ENCODE results near the gene TSPAN17.

Gene TSPAN17

DNA sequence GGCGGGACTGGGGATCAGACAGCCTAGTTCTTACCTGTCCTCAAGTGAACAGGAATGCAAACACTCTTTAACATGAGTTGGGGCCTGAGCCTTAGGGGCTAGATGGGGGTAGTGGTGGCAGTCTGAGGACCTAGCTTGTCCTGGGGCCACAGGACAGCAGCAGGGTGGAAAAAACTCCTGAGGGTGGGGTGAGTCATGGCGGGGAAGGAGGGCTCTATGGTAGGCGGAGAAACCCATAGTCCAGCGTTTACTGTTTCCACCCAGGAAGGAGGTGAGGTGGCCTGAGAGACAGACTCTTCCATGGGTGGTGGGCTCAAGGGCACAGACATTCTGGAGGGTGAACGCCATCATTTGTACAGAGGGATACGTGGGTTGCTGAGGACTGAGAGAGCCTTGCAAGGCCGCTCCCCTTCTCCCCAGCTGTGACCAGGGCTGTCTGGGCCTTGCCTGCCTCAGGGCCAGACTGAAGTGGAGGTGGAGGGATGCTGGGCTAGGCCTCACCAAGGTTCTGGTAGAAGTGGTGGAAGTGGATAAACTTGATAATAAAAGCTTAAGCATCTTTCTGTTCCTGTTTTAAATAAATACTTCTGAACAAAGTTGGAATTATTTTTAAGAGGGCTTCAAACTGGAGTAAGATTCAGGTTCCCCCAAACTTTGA, 1.1 kb upstream of the TSPAN17 start:
- TF ChIP-seq POLR2AphosphoS5 (IDR thresholded peaks at IDR 0.05; ENCODE audit: low read depth, low read length) (no peak), SIN3A (IDR thresholded peaks at IDR 0.05; ENCODE audit: borderline replicate concordance, insufficient read depth, low read length) (no peak), TAF1 (IDR thresholded peaks at IDR 0.05; ENCODE audit: borderline replicate concordance, insufficient read depth, low read length) (no peak), REST (IDR thresholded peaks at IDR 0.05; ENCODE audit: insufficient read depth in 1 of 2, low read depth in 2 of 2, low read length in 2 of 2) (no peak), FOXP2 (optimal IDR thresholded peaks at IDR 0.05; ENCODE audit: borderline replicate concordance, extremely low read depth, extremely low read length, insufficient read depth) (no peak)

DNA sequence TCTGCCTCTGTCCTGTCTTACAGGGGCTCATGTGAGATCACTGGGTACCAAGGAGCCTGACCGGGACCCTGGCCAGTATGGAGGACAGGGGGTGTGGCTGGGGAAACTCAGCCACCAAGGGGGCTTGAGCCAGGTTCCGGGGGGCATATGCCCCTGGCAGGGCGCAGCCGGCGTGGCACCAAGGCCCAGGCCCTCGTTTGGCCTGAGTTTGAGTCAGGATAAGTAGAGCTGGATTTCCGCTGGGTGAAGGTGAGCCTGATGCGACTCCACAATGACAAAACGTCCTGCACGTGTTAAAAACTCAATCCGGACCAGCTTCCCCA, 616 bp upstream of the TSPAN17 start:
- TF ChIP-seq TAF1 (IDR thresholded peaks at IDR 0.05; ENCODE audit: borderline replicate concordance, insufficient read depth, low read length) = no peak
- no peak for TF ChIP-seq FOXP2 (optimal IDR thresholded peaks at IDR 0.05; ENCODE audit: borderline replicate concordance, extremely low read depth, extremely low read length, insufficient read depth)

GRCh38 chr5:176647843-176648473, 674 bp downstream of the TSPAN17 start:
- no peak for TF ChIP-seq REST (IDR thresholded peaks at IDR 0.05; ENCODE audit: insufficient read depth in 1 of 2, low read depth in 2 of 2, low read length in 2 of 2)
- TF ChIP-seq POLR2AphosphoS5 (IDR thresholded peaks at IDR 0.05; ENCODE audit: low read depth, low read length) = no peak
- no peak for TF ChIP-seq SIN3A (IDR thresholded peaks at IDR 0.05; ENCODE audit: borderline replicate concordance, insufficient read depth, low read length)
- no peak for TF ChIP-seq TAF1 (IDR thresholded peaks at IDR 0.05; ENCODE audit: borderline replicate concordance, insufficient read depth, low read length)
- no peak for TF ChIP-seq FOXP2 (optimal IDR thresholded peaks at IDR 0.05; ENCODE audit: borderline replicate concordance, extremely low read depth, extremely low read length, insufficient read depth)

GRCh38 chr5:176648474-176649194, 1.4 kb downstream of the TSPAN17 start:
- TF ChIP-seq TAF1 (IDR thresholded peaks at IDR 0.05; ENCODE audit: borderline replicate concordance, insufficient read depth, low read length) (no peak), POLR2AphosphoS5 (IDR thresholded peaks at IDR 0.05; ENCODE audit: low read depth, low read length) (no peak), REST (IDR thresholded peaks at IDR 0.05; ENCODE audit: insufficient read depth in 1 of 2, low read depth in 2 of 2, low read length in 2 of 2) (no peak), SIN3A (IDR thresholded peaks at IDR 0.05; ENCODE audit: borderline replicate concordance, insufficient read depth, low read length) (no peak), FOXP2 (optimal IDR thresholded peaks at IDR 0.05; ENCODE audit: borderline replicate concordance, extremely low read depth, extremely low read length, insufficient read depth) (no peak)

DNA sequence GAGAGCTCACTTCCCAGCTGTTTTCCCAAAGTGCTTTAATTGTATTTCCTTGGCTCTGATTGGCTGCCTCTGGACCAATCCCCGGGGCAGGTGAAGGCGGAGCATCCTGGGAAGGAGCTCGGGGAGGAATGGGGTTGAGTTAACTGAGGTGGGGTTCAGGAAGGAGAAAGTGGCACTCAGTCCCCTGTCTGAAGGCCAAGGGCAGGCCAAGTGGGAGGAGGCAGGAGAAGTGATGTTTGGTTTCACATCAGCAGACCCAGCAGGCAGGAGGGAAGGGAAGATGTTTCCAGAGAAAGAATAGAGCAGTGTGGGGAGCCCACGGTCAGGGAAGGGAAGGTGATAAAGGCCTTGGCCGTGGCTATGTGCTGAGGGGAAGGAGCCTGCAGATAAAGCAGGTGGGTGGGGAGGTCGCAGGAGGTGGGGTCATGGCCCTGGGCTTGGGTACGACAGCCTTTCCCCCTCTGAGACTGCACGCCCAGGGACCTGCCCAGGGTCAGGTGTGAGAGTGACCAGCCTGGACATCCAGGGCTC, 3.1 kb downstream of the TSPAN17 start:
- TF ChIP-seq TAF1 (IDR thresholded peaks at IDR 0.05; ENCODE audit: borderline replicate concordance, insufficient read depth, low read length) = no peak
- no peak for TF ChIP-seq POLR2AphosphoS5 (IDR thresholded peaks at IDR 0.05; ENCODE audit: low read depth, low read length)
- no peak for TF ChIP-seq SIN3A (IDR thresholded peaks at IDR 0.05; ENCODE audit: borderline replicate concordance, insufficient read depth, low read length)
- TF ChIP-seq REST (IDR thresholded peaks at IDR 0.05; ENCODE audit: insufficient read depth in 1 of 2, low read depth in 2 of 2, low read length in 2 of 2) = no peak
- TF ChIP-seq FOXP2 (optimal IDR thresholded peaks at IDR 0.05; ENCODE audit: borderline replicate concordance, extremely low read depth, extremely low read length, insufficient read depth) = no peak

All from PFSK-1 (cell line).